OCI-LY3 (cell line): ENCODE data around the gene DCLRE1C.

ENCODE experiments used
- H2AFZ ChIP-seq: fragments of 200-600, 300-600 bp; shearing (Covaris generic); 2 replicates; pipeline ENCODE4 v1.6.0; 2014; ENCODE audit warnings: antibody characterized with exemption, low read depth, low read length
- H3K27ac ChIP-seq: fragments of 200-600, 300-600 bp; sonication (generic); 2 replicates; pipeline ENCODE4 v1.5.1; 2014; ENCODE audit warnings: mild to moderate bottlenecking, low read length, moderate library complexity, mixed read lengths
- H3K27me3 ChIP-seq: fragments of 200-600, 300-600 bp; sonication (generic); 2 replicates; pipeline ENCODE4 v1.6.1; 2014; ENCODE audit warnings: low read depth, low read length, mixed read lengths
- H3K36me3 ChIP-seq: fragments of 200-600, 300-600 bp; sonication (generic); replicated peaks from 2 replicates; pipeline ENCODE3; 2014; ENCODE audit warnings: low read depth, low read length, mixed read lengths
- H3K4me1 ChIP-seq: fragments of 300-600, 200-600 bp; sonication (generic); 2 replicates; pipeline ENCODE4 v1.6.1; 2014; ENCODE audit warnings: low read length, mixed read lengths
- H3K4me2 ChIP-seq: fragments of 200-600, 300-600 bp; sonication (generic); 2 replicates; pipeline ENCODE4 v1.6.1; 2014; ENCODE audit warnings: low read length, mixed read lengths
- H3K4me3 ChIP-seq: fragments of 300-600, 200-600 bp; sonication (generic); 2 replicates; pipeline ENCODE4 v1.5.1; 2014; ENCODE audit warnings: antibody characterized with exemption, mild to moderate bottlenecking, low read length, moderate library complexity
- H3K79me2 ChIP-seq: fragments of 300-600, 200-600 bp; shearing (Covaris generic); 2 replicates; pipeline ENCODE4 v1.6.1; 2014; ENCODE audit warnings: mild to moderate bottlenecking, low read length, mixed read lengths
- H3K9ac ChIP-seq: fragments of 300-600, 200-600 bp; shearing (Covaris generic); 2 replicates; pipeline ENCODE4 v1.6.0; 2014; ENCODE audit warnings: mild to moderate bottlenecking, low read length, moderate library complexity
- H3K9me3 ChIP-seq: fragments of 200-600, 300-600 bp; shearing (Covaris generic); 2 replicates; pipeline ENCODE4 v1.6.1; 2014; ENCODE audit warnings: low read length, mixed read lengths; ENCODE audit not compliant: insufficient read depth
- H4K20me1 ChIP-seq: fragments of 200-600, 300-600 bp; sonication (generic); 2 replicates; pipeline ENCODE4 v1.6.1; 2016; ENCODE audit warnings: low read length, mixed read lengths; ENCODE audit not compliant: insufficient read depth
- EZH2phosphoT487 ChIP-seq: fragments of 200-600 bp; shearing (Covaris generic); IDR thresholded peaks from 2 replicates; pipeline ENCODE4 v1.6.1; 2018; ENCODE audit warnings: antibody characterized with exemption, mixed run types, low read depth
- TF ChIP-seq, protein P1 (sequence below): fragments of 200-600, 300-600 bp; sonication (generic); IDR thresholded peaks from 2 replicates; pipeline ENCODE4 v1.5.1; 2014; ENCODE audit warnings: antibody characterized with exemption, low read length, low read depth

DCLRE1C gene

DNA sequence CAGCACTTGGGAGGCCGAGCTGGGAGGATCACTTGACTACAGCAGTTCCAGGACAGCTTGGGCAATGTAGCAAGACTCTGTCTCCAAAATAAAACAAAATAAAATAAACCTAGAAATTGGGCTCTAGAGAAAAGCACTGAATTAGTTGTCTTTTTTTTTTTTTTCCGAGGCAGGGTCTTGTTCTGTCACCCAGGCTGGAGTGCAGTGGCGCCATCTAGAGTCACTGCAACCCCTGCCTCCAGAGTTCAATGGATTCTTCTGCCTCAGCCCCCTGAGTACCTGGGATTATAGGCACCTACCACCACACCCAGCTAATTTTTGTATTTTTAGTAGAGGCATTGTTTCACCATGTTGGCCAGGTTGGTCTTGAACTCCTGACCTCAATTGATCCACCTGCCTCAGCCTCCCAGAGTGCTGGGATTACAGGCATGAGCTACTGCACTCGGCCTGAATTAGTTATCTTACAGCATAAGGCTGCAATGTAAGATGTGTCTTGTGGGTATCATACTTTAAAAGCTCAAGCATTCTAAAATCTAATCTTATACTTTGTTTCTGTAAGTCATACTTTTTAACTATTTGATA is 18.1 kb upstream of the DCLRE1C start:
- no peaks in the 10 kb centered on the region for H3K9me3 ChIP-seq
- no peak overlapping the region for H2AFZ ChIP-seq
- no peak overlapping the region for H3K27ac ChIP-seq
- no peak overlapping the region for H3K4me3 ChIP-seq
- H3K4me1 ChIP-seq = no peaks in the 10 kb centered on the region
- no peaks in the 10 kb centered on the region for H3K36me3 ChIP-seq
- no peak overlapping the region for H3K9ac ChIP-seq
- TF ChIP-seq EZH2phosphoT487 = no peak
- TF ChIP-seq, protein P1, sequence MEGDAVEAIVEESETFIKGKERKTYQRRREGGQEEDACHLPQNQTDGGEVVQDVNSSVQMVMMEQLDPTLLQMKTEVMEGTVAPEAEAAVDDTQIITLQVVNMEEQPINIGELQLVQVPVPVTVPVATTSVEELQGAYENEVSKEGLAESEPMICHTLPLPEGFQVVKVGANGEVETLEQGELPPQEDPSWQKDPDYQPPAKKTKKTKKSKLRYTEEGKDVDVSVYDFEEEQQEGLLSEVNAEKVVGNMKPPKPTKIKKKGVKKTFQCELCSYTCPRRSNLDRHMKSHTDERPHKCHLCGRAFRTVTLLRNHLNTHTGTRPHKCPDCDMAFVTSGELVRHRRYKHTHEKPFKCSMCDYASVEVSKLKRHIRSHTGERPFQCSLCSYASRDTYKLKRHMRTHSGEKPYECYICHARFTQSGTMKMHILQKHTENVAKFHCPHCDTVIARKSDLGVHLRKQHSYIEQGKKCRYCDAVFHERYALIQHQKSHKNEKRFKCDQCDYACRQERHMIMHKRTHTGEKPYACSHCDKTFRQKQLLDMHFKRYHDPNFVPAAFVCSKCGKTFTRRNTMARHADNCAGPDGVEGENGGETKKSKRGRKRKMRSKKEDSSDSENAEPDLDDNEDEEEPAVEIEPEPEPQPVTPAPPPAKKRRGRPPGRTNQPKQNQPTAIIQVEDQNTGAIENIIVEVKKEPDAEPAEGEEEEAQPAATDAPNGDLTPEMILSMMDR = peak; percentile 61
- no peaks in the 10 kb centered on the region for H3K27me3 ChIP-seq
- H3K4me2 ChIP-seq = no peak overlapping the region
- no peaks in the 10 kb centered on the region for H4K20me1 ChIP-seq
- H3K79me2 ChIP-seq = no peaks in the 10 kb centered on the region

DNA sequence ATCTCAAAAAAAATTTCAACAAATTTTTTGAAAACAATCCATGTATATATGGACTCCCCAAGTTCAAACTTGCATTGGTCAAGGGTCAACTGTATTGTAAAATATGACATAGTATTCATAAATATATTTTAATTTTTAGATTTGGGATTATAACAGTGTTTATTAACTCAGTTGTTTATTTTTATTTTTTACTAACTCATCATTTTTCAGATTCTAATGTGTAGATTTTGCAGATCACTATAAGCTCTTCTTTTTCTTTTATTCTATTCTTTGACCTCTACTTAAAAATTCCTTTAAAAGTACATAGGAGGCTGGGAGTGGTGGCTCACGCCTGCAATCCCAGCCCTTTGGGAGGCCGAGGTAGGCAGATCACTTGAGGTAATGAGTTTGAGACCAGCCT is 14.0 kb upstream of the DCLRE1C start:
- Histone ChIP-seq H3K27me3 (no peaks in the 10 kb centered on the region), H3K4me1 (no peaks in the 10 kb centered on the region), H3K79me2 (no peaks in the 10 kb centered on the region), H3K27ac (no peak overlapping the region), H3K9ac (no peak overlapping the region), H2AFZ (no peak overlapping the region), H3K36me3 (no peaks in the 10 kb centered on the region), H3K9me3 (no peaks in the 10 kb centered on the region), H3K4me3 (no peak overlapping the region), H4K20me1 (no peaks in the 10 kb centered on the region), H3K4me2 (no peak overlapping the region)
- TF ChIP-seq, protein P1 = no peak
- no peak for TF ChIP-seq EZH2phosphoT487

DNA sequence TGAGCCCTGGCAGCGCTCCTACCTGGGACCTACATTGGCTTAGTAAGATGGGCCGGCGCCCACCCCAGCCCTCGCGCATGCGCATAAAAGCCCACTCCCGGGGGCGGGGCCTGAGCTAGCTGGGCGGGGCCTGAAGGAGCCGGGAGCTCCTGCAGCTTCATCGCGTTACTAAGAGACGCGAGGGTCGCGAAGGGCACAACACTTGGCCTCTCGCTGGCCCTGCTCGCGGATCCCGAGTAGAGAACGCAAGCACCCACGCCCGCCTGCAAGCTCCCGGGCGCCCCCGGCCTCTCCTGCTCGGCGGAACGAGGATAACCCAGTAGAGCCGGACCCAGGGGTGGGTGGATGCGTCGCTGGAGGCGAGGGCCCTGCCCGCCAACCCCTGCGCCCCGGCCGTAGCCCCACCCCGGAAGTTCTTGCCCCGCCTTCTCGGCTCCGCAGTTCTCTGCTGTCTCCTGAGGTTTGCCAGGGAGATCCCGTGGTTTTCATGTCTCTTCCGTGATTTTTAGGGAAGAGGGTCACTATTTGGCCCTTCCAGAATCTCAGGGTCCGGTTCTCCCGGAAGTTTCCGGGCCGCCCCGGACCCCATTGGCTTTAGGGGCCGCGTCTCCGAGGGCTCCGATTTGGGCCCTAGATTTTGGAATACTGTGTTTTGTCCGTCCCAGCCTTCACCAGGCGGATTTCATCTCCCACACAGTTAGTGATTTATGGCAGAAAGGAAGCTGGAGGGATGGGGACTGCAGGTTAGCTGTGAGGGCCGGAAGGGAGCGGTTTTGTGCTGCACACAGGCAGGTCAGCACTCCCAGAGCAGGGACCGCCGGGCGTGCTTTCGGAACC is 5.5 kb upstream of the DCLRE1C start, which contains the start of gene MEIG1:
Gene MEIG1, plus strand, starts transcription at position 168 of the 837 bp plus-strand sequence. CDS start 7,081 bp downstream, outside the sequence.
- peak within 1 kb of the TSS; percentile 92 for H3K27ac ChIP-seq
- H2AFZ ChIP-seq = peak within 1 kb of the TSS; percentile 92
- H3K4me2 ChIP-seq = peak within 1 kb of the TSS; percentile 77
- H3K27me3 ChIP-seq = no peaks in the 10 kb centered on the region
- peak within 1 kb of the TSS; percentile 85 for H3K4me3 ChIP-seq
- no peaks in the 10 kb centered on the region for H3K79me2 ChIP-seq
- H4K20me1 ChIP-seq = no peaks in the 10 kb centered on the region
- H3K4me1 ChIP-seq = peaks cover 7% of the 10 kb centered on the region; the same call in 1 of the 2 replicates
- TF ChIP-seq, protein P1 = no peak
- TF ChIP-seq EZH2phosphoT487 = no peak
- H3K9ac ChIP-seq = peak within 1 kb of the TSS; percentile 83
- H3K36me3 ChIP-seq = no peaks in the 10 kb centered on the region
- H3K9me3 ChIP-seq = no peaks in the 10 kb centered on the region

GRCh38 chr10:14958872-14959220 is 5.0 kb upstream of the DCLRE1C start:
- Histone ChIP-seq H3K4me3 (peak overlapping the region; percentile 85), H4K20me1 (no peaks in the 10 kb centered on the region), H3K4me2 (peak overlapping the region; percentile 77), H2AFZ (peak overlapping the region; percentile 92), H3K4me1 (peaks cover 7% of the 10 kb centered on the region; the same call in 1 of the 2 replicates), H3K9me3 (no peaks in the 10 kb centered on the region), H3K27me3 (no peaks in the 10 kb centered on the region), H3K9ac (peak overlapping the region; percentile 83), H3K36me3 (no peaks in the 10 kb centered on the region), H3K27ac (no peak overlapping the region), H3K79me2 (no peaks in the 10 kb centered on the region)
- TF ChIP-seq EZH2phosphoT487 = no peak
- TF ChIP-seq, protein P1 = no peak
